CD4-positive, alpha-beta T cell treated with Interleukin-15 for 1 hour (primary cell): Measurements from ENCODE around the gene IL34.

Experiments used
- DNase-seq: peaks from one replicate; pipeline ENCODE4 v3.0.0-alpha.2; 2020

IL34 gene

GRCh38 chr16:70678898-70679670, 32.7 kb downstream of the IL34 start:
- no peak for DNase-seq

- no peak for DNase-seq
Measured at GRCh38 chr16:70679671-70680494, 33.5 kb downstream of the IL34 start.

- no peak for DNase-seq
Measured at GRCh38 chr16:70680495-70681381, 34.4 kb downstream of the IL34 start.

- DNase-seq = no peak
Measured at GRCh38 chr16:70681382-70682238, 35.3 kb downstream of the IL34 start.

GRCh38 chr16:70682239-70683145, 36.1 kb downstream of the IL34 start:
- no peak for DNase-seq

- DNase-seq = no peak
Measured at GRCh38 chr16:70683146-70683944, 37.0 kb downstream of the IL34 start.

GRCh38 chr16:70684146-70685060, 38.0 kb downstream of the IL34 start:
- no peak for DNase-seq

GRCh38 chr16:70685061-70685937, 38.9 kb downstream of the IL34 start:
- no peak for DNase-seq

GRCh38 chr16:70685938-70686375, 39.6 kb downstream of the IL34 start, which contains the start of gene MTSS2:
Gene MTSS2 (minus strand): TSS chr16:70686053. CDS start chr16:70685791, 262 bp downstream.
- DNase-seq = no peak

GRCh38 chr16:70686376-70687101, 40.2 kb downstream of the IL34 start:
- no peak for DNase-seq

GRCh38 chr16:70687102-70687511, 40.7 kb downstream of the IL34 start:
- DNase-seq = no peak

- no peak for DNase-seq
Measured at GRCh38 chr16:70687671-70688245, 41.4 kb downstream of the IL34 start.

GRCh38 chr16:70688246-70688742, 41.9 kb downstream of the IL34 start:
- no peak for DNase-seq

GRCh38 chr16:70689035-70689969, 42.9 kb downstream of the IL34 start:
- DNase-seq = no peak
